ENCODE data around the gene TSEN2.

Gene TSEN2

GRCh38 chr3:12489368-12489767, 5.1 kb downstream of the TSEN2 start:
- Histone ChIP-seq H3K27ac (ENCODE audit: low read length) (no peak overlapping the region), H3K4me1 (ENCODE audit: control insufficient read depth in 1 of 2, insufficient read depth in 2 of 2, low read length in 2 of 2) (peaks cover 0 to 8% of the 10 kb centered on the region in 2 donors), H3K9me3 (ENCODE audit: control insufficient read depth in 1 of 2, low read length in 2 of 2) (no peaks in the 10 kb centered on the region), H3K4me3 (ENCODE audit: low read depth in 1 of 2, low read length in 2 of 2) (no peak overlapping the region), H3K36me3 (ENCODE audit: control insufficient read depth in 1 of 2, insufficient read depth in 2 of 2, low read length in 2 of 2) (peaks cover 8 to 28% of the 10 kb centered on the region in 2 donors), H3K27me3 (ENCODE audit: low read depth, low read length) (no peaks in the 10 kb centered on the region)

- H3K27ac ChIP-seq (ENCODE audit: low read length), result no peak overlapping the region
- H3K4me3 ChIP-seq (ENCODE audit: low read depth in 1 of 2, low read length in 2 of 2), result no peak overlapping the region
- peaks cover 8 to 28% of the 10 kb centered on the region in 2 donors for H3K36me3 ChIP-seq (ENCODE audit: control insufficient read depth in 1 of 2, insufficient read depth in 2 of 2, low read length in 2 of 2)
- no peaks in the 10 kb centered on the region for H3K27me3 ChIP-seq (ENCODE audit: low read depth, low read length)
- H3K4me1 ChIP-seq (ENCODE audit: control insufficient read depth in 1 of 2, insufficient read depth in 2 of 2, low read length in 2 of 2), result peaks cover 0 to 7% of the 10 kb centered on the region in 2 donors
- H3K9me3 ChIP-seq (ENCODE audit: control insufficient read depth in 1 of 2, low read length in 2 of 2), result no peaks in the 10 kb centered on the region
Measured at GRCh38 chr3:12489832-12490231, 5.6 kb downstream of the TSEN2 start.

GRCh38 chr3:12490547-12490946, 6.3 kb downstream of the TSEN2 start:
- no peak overlapping the region for H3K27ac ChIP-seq (ENCODE audit: low read length)
- no peaks in the 10 kb centered on the region for H3K9me3 ChIP-seq (ENCODE audit: control insufficient read depth in 1 of 2, low read length in 2 of 2)
- H3K27me3 ChIP-seq (ENCODE audit: low read depth, low read length), result no peaks in the 10 kb centered on the region
- H3K4me1 ChIP-seq (ENCODE audit: control insufficient read depth in 1 of 2, insufficient read depth in 2 of 2, low read length in 2 of 2), result no peaks in the 10 kb centered on the region
- H3K36me3 ChIP-seq (ENCODE audit: control insufficient read depth in 1 of 2, insufficient read depth in 2 of 2, low read length in 2 of 2), result peaks cover 8 to 28% of the 10 kb centered on the region in 2 donors
- no peak overlapping the region for H3K4me3 ChIP-seq (ENCODE audit: low read depth in 1 of 2, low read length in 2 of 2)

- Histone ChIP-seq H3K4me1 (ENCODE audit: control insufficient read depth in 1 of 2, insufficient read depth in 2 of 2, low read length in 2 of 2) (no peaks in the 10 kb centered on the region), H3K27me3 (ENCODE audit: low read depth, low read length) (no peaks in the 10 kb centered on the region), H3K4me3 (ENCODE audit: low read depth in 1 of 2, low read length in 2 of 2) (no peak overlapping the region), H3K9me3 (ENCODE audit: control insufficient read depth in 1 of 2, low read length in 2 of 2) (no peaks in the 10 kb centered on the region), H3K27ac (ENCODE audit: low read length) (no peak overlapping the region), H3K36me3 (ENCODE audit: control insufficient read depth in 1 of 2, insufficient read depth in 2 of 2, low read length in 2 of 2) (peaks cover 35 to 63% of the 10 kb centered on the region in 2 donors)
Measured at GRCh38 chr3:12495749-12496452, 11.6 kb downstream of the TSEN2 start.

- Histone ChIP-seq H3K9me3 (ENCODE audit: control insufficient read depth in 1 of 2, low read length in 2 of 2) (no peaks in the 10 kb centered on the region), H3K36me3 (ENCODE audit: control insufficient read depth in 1 of 2, insufficient read depth in 2 of 2, low read length in 2 of 2) (peaks cover 37 to 63% of the 10 kb centered on the region in 2 donors), H3K27me3 (ENCODE audit: low read depth, low read length) (no peaks in the 10 kb centered on the region), H3K27ac (ENCODE audit: low read length) (no peak overlapping the region), H3K4me3 (ENCODE audit: low read depth in 1 of 2, low read length in 2 of 2) (no peak overlapping the region), H3K4me1 (ENCODE audit: control insufficient read depth in 1 of 2, insufficient read depth in 2 of 2, low read length in 2 of 2) (no peaks in the 10 kb centered on the region)
Measured at GRCh38 chr3:12496453-12496761, 12.1 kb downstream of the TSEN2 start.

- Histone ChIP-seq H3K4me3 (ENCODE audit: low read depth in 1 of 2, low read length in 2 of 2) (no peak overlapping the region), H3K27me3 (ENCODE audit: low read depth, low read length) (no peaks in the 10 kb centered on the region), H3K36me3 (ENCODE audit: control insufficient read depth in 1 of 2, insufficient read depth in 2 of 2, low read length in 2 of 2) (peaks cover 46 to 61% of the 10 kb centered on the region in 2 donors), H3K27ac (ENCODE audit: low read length) (no peak overlapping the region), H3K9me3 (ENCODE audit: control insufficient read depth in 1 of 2, low read length in 2 of 2) (no peaks in the 10 kb centered on the region), H3K4me1 (ENCODE audit: control insufficient read depth in 1 of 2, insufficient read depth in 2 of 2, low read length in 2 of 2) (no peaks in the 10 kb centered on the region)
Measured at GRCh38 chr3:12499474-12499873, 15.2 kb downstream of the TSEN2 start.

- Histone ChIP-seq H3K27ac (ENCODE audit: low read length) (no peak overlapping the region), H3K27me3 (ENCODE audit: low read depth, low read length) (no peaks in the 10 kb centered on the region), H3K4me3 (ENCODE audit: low read depth in 1 of 2, low read length in 2 of 2) (no peak overlapping the region), H3K9me3 (ENCODE audit: control insufficient read depth in 1 of 2, low read length in 2 of 2) (no peaks in the 10 kb centered on the region), H3K4me1 (ENCODE audit: control insufficient read depth in 1 of 2, insufficient read depth in 2 of 2, low read length in 2 of 2) (no peaks in the 10 kb centered on the region), H3K36me3 (ENCODE audit: control insufficient read depth in 1 of 2, insufficient read depth in 2 of 2, low read length in 2 of 2) (peaks cover 40 to 61% of the 10 kb centered on the region in 2 donors)
Measured at GRCh38 chr3:12501360-12502020, 17.2 kb downstream of the TSEN2 start.

- H3K27me3 ChIP-seq (ENCODE audit: low read depth, low read length), result no peaks in the 10 kb centered on the region
- H3K36me3 ChIP-seq (ENCODE audit: control insufficient read depth in 1 of 2, insufficient read depth in 2 of 2, low read length in 2 of 2), result peaks cover 37 to 44% of the 10 kb centered on the region in 2 donors
- no peaks in the 10 kb centered on the region for H3K4me1 ChIP-seq (ENCODE audit: control insufficient read depth in 1 of 2, insufficient read depth in 2 of 2, low read length in 2 of 2)
- no peak overlapping the region for H3K4me3 ChIP-seq (ENCODE audit: low read depth in 1 of 2, low read length in 2 of 2)
- H3K9me3 ChIP-seq (ENCODE audit: control insufficient read depth in 1 of 2, low read length in 2 of 2), result no peaks in the 10 kb centered on the region
- H3K27ac ChIP-seq (ENCODE audit: low read length), result no peak overlapping the region
Measured at GRCh38 chr3:12503126-12503957, 19.1 kb downstream of the TSEN2 start.

- Histone ChIP-seq H3K4me1 (ENCODE audit: control insufficient read depth in 1 of 2, insufficient read depth in 2 of 2, low read length in 2 of 2) (no peaks in the 10 kb centered on the region), H3K27ac (ENCODE audit: low read length) (no peak overlapping the region), H3K4me3 (ENCODE audit: low read depth in 1 of 2, low read length in 2 of 2) (no peak overlapping the region), H3K9me3 (ENCODE audit: control insufficient read depth in 1 of 2, low read length in 2 of 2) (no peaks in the 10 kb centered on the region), H3K36me3 (ENCODE audit: control insufficient read depth in 1 of 2, insufficient read depth in 2 of 2, low read length in 2 of 2) (peaks cover 15 to 30% of the 10 kb centered on the region in 2 donors), H3K27me3 (ENCODE audit: low read depth, low read length) (no peaks in the 10 kb centered on the region)
Measured at GRCh38 chr3:12506201-12506709, 22.0 kb downstream of the TSEN2 start.

GRCh38 chr3:12507591-12508281, 23.5 kb downstream of the TSEN2 start:
- Histone ChIP-seq H3K4me1 (ENCODE audit: control insufficient read depth in 1 of 2, insufficient read depth in 2 of 2, low read length in 2 of 2) (no peaks in the 10 kb centered on the region), H3K27me3 (ENCODE audit: low read depth, low read length) (no peaks in the 10 kb centered on the region), H3K4me3 (ENCODE audit: low read depth in 1 of 2, low read length in 2 of 2) (no peak overlapping the region), H3K27ac (ENCODE audit: low read length) (no peak overlapping the region), H3K36me3 (ENCODE audit: control insufficient read depth in 1 of 2, insufficient read depth in 2 of 2, low read length in 2 of 2) (peaks cover 15 to 28% of the 10 kb centered on the region in 2 donors), H3K9me3 (ENCODE audit: control insufficient read depth in 1 of 2, low read length in 2 of 2) (no peaks in the 10 kb centered on the region)

- Histone ChIP-seq H3K9me3 (ENCODE audit: control insufficient read depth in 1 of 2, low read length in 2 of 2) (no peaks in the 10 kb centered on the region), H3K36me3 (ENCODE audit: control insufficient read depth in 1 of 2, insufficient read depth in 2 of 2, low read length in 2 of 2) (peaks cover 11 to 25% of the 10 kb centered on the region in 2 donors), H3K27me3 (ENCODE audit: low read depth, low read length) (no peaks in the 10 kb centered on the region), H3K27ac (ENCODE audit: low read length) (no peak overlapping the region), H3K4me1 (ENCODE audit: control insufficient read depth in 1 of 2, insufficient read depth in 2 of 2, low read length in 2 of 2) (no peaks in the 10 kb centered on the region), H3K4me3 (ENCODE audit: low read depth in 1 of 2, low read length in 2 of 2) (no peak overlapping the region)
Measured at GRCh38 chr3:12508291-12508700, 24.0 kb downstream of the TSEN2 start.

All from muscle layer of duodenum (tissue), 2 donors.